ENCODE data around the gene OTUD3.
"Not testable (repeated sequence)": the region's sequence is repeated elsewhere in the genome, so short reads cannot be mapped to it uniquely, and the experiment has no call there.

OTUD3 gene

DNA sequence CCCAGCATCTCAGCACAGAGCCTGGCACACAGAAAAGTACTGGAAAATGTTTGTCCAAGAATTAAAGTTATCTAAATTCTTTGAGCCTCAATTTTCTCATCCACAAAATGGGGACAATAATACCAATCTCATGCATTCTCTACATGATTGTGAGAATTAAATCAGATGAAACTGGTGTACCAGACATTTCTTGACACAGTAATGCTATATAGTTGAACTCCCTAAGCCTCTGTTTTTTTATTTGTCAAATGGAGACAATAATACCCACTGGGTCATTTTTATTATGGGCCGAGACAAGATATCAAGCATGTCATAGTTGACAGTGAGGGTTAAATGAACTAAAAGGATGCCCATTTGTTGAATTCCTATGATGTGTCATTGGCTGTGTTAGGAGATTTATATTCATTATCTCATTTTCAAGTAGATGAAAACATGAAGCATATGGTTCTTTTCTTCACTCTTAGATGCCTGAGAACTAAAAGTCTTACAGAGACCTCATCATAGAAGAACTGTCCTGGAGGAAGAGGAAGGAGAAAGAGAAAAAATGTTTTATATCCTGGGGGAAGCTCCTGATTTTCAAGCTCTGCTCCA, 17.5 kb upstream of the OTUD3 start:
- no peak for FAIRE-seq
- DNase-seq (ENCODE audit: insufficient read length, low spot score): no peak
- TF ChIP-seq POLR2AphosphoS5 (IDR thresholded peaks at IDR 0.05; ENCODE audit: low read depth, low read length): no peak
- no peak for TF ChIP-seq TAF1 (IDR thresholded peaks at IDR 0.05; ENCODE audit: low read depth, low read length)
- no peak for TF ChIP-seq POU2F2 (IDR thresholded peaks at IDR 0.05; ENCODE audit: low read depth, low read length)
- no peak for TF ChIP-seq PAX5 (IDR thresholded peaks at IDR 0.05; ENCODE audit: insufficient read depth, low read length, severe bottlenecking)
- TF ChIP-seq POLR2A (IDR thresholded peaks at IDR 0.05; ENCODE audit: low read depth, low read length): no peak
- TF ChIP-seq SPI1 (IDR thresholded peaks at IDR 0.05; ENCODE audit: low read depth, low read length): no peak

DNA sequence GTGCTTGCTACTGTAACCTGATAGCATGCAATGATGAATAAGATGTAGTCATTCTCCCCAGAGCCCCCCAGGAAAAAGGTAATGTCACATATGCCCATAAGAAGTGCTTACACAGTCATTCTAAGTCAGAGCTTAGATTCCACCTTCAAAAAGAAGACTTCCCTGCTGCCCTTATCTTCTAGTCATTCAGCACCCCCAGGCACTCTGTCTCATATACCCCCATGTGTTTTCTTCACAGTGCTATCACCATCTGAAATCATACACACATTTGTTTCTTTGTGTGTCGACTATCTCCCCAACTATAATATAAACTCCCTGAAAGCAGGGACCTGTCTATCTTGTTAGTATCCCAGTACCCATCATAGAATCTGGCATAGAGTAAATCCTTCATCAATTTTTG, 16.2 kb upstream of the OTUD3 start:
- no peak for TF ChIP-seq PAX5 (IDR thresholded peaks at IDR 0.05; ENCODE audit: insufficient read depth, low read length, severe bottlenecking)
- no peak for TF ChIP-seq POLR2AphosphoS5 (IDR thresholded peaks at IDR 0.05; ENCODE audit: low read depth, low read length)
- TF ChIP-seq POLR2A (IDR thresholded peaks at IDR 0.05; ENCODE audit: low read depth, low read length): no peak
- TF ChIP-seq POU2F2 (IDR thresholded peaks at IDR 0.05; ENCODE audit: low read depth, low read length): no peak
- no peak for TF ChIP-seq SPI1 (IDR thresholded peaks at IDR 0.05; ENCODE audit: low read depth, low read length)
- TF ChIP-seq TAF1 (IDR thresholded peaks at IDR 0.05; ENCODE audit: low read depth, low read length): no peak
- DNase-seq (ENCODE audit: insufficient read length, low spot score) (no peak), FAIRE-seq (no peak)

DNA sequence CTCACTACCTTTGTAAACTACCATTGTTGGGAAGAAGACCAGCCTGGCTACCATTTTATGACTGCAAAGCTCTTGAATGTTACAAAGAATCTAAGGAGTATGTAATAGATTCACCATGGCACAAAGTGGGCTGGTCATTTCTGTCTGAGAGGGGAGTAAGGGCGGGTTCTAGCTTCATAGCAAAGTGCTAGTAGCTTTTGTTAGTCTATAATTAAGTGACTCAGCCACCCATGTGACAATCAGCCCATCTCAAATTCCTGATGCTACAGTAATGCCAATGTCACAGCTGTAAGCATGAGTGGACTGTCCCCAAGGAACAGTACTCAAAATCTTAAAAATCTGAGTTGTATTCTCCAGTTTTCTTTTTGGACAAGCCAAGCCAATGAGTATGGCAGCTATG, 15.4 kb upstream of the OTUD3 start:
- TF ChIP-seq TAF1 (IDR thresholded peaks at IDR 0.05; ENCODE audit: low read depth, low read length) (no peak), POLR2AphosphoS5 (IDR thresholded peaks at IDR 0.05; ENCODE audit: low read depth, low read length) (no peak), PAX5 (IDR thresholded peaks at IDR 0.05; ENCODE audit: insufficient read depth, low read length, severe bottlenecking) (no peak), POLR2A (IDR thresholded peaks at IDR 0.05; ENCODE audit: low read depth, low read length) (no peak), POU2F2 (IDR thresholded peaks at IDR 0.05; ENCODE audit: low read depth, low read length) (no peak), SPI1 (IDR thresholded peaks at IDR 0.05; ENCODE audit: low read depth, low read length) (no peak)
- DNase-seq (ENCODE audit: insufficient read length, low spot score) (no peak), FAIRE-seq (no peak)

GRCh38 chr1:19868575-19868974, 13.6 kb upstream of the OTUD3 start:
- FAIRE-seq; DNase-seq (ENCODE audit: insufficient read length, low spot score): not testable (repeated sequence)

GRCh38 chr1:19869453-19869852, 12.7 kb upstream of the OTUD3 start:
- DNase-seq (ENCODE audit: insufficient read length, low spot score); FAIRE-seq: not testable (repeated sequence)

- FAIRE-seq: no peak
- TF ChIP-seq PAX5 (IDR thresholded peaks at IDR 0.05; ENCODE audit: insufficient read depth, low read length, severe bottlenecking): no peak
- no peak for TF ChIP-seq TAF1 (IDR thresholded peaks at IDR 0.05; ENCODE audit: low read depth, low read length)
- no peak for TF ChIP-seq POU2F2 (IDR thresholded peaks at IDR 0.05; ENCODE audit: low read depth, low read length)
- no peak for TF ChIP-seq POLR2AphosphoS5 (IDR thresholded peaks at IDR 0.05; ENCODE audit: low read depth, low read length)
- no peak for TF ChIP-seq POLR2A (IDR thresholded peaks at IDR 0.05; ENCODE audit: low read depth, low read length)
- TF ChIP-seq SPI1 (IDR thresholded peaks at IDR 0.05; ENCODE audit: low read depth, low read length): no peak
- no peak for DNase-seq (ENCODE audit: insufficient read length, low spot score)
Observed at GRCh38 chr1:19869929-19870328, 12.3 kb upstream of the OTUD3 start.

DNA sequence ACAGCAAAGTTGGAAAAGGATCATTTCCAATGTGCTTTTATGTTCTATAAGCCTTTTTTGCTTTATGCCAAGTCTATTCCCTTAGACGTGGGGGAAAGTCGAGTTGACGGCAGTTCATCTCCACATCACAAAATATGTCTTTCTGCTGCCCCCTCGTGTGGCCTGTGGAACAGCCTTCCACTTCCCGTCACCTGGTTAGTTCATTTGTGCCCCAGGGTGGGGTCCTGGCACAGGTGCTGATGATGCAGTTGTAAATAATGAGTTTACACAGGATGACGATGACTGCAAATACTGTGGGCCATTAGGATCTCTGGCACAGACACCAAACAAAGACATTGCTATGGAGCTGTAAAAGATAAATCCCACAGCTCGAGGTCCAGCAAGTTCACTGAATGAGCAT, 10.0 kb upstream of the OTUD3 start:
- TF ChIP-seq POLR2AphosphoS5 (IDR thresholded peaks at IDR 0.05; ENCODE audit: low read depth, low read length) (no peak), PAX5 (IDR thresholded peaks at IDR 0.05; ENCODE audit: insufficient read depth, low read length, severe bottlenecking) (no peak)
- DNase-seq (ENCODE audit: insufficient read length, low spot score): no peak
- FAIRE-seq: no peak

DNA sequence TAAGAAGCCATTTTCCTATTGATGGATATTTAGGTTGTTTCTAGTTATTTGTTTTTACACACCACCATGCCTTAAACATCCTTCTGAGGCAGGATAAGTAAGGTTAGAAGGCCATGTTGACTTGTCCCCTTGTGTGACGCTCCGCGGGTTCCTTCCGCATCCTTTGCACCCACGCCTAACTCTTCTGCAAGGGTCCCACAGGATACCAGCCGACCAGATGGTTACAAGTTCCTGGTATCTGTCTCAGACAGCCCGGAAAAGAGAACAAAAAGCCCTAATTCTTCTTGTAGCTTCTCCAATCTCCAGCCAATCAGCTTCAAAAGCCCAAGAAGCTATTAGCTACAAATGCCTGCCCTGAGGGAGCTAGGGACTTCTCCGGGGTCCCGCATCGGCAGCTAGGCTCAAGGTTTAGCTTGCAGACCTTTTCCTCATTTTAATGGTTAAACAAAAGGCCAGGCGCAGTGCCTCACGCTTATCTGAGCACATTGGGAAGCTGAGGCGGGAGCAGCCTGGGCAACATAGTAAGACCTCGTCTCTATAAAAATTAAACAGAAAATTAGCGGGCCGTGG, 4.9 kb upstream of the OTUD3 start:
- DNase-seq (ENCODE audit: insufficient read length, low spot score) (no peak), FAIRE-seq (no peak)
- TF ChIP-seq PAX5 (IDR thresholded peaks at IDR 0.05; ENCODE audit: insufficient read depth, low read length, severe bottlenecking) (no peak), TAF1 (IDR thresholded peaks at IDR 0.05; ENCODE audit: low read depth, low read length) (no peak)

DNA sequence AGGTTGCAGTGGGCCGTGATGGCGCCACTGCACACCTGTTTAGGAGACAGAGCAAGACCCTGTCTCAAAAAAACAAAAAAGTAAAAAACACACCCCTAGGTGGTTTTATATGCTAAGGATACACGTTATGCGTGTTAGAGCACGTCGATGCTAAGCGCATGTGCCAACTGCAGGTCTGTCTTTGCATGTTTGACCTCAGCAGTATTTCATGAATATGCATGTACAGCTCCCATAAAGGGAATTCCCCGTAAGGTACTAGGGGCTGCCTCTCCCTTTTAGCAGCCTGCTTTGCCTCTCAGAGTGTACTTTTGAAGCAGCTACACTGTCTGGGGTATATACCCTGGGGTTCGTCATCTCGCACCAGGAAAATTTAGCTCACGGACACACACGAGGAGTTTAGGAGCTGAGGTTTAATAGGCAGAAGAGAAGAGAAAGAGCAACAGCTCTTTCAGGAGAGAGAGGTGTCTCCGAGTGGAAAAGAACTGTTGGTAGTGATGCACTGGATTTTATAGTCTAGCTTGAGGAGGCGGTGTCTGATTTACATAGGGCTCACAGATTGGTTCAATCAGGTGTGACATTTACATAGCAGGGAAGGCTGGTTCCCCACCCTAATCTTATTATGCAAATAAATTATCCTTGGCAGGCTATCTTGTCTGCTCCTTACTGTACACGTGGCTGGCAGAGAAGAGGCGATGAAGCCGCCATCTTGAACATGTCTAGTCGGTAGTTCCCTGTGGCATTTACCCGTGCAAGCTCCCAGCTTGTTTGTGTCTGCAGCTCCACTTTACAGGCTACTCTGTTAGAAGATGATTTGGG, 4.2 kb upstream of the OTUD3 start:
- TF ChIP-seq PAX5 (IDR thresholded peaks at IDR 0.05; ENCODE audit: insufficient read depth, low read length, severe bottlenecking) (no peak), POU2F2 (IDR thresholded peaks at IDR 0.05; ENCODE audit: low read depth, low read length) (peak; percentile 76)
- no peak for FAIRE-seq
- DNase-seq (ENCODE audit: insufficient read length, low spot score): no peak

DNA sequence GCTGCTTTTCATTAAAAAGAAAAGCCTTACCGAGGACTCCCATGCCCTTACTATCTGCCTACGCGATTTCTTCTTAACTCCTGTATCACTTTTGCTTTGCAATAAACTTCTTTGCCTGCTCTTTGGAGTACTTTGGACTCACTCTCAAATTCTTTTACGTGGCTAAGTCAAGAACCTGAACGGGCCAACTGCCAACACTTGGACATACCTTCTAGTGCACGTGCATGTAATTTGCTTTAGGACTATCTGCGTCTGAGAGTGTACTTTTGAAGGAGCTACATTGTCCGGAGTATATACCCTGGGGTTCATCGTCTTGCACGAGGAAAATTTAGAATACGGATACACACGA, 3.6 kb upstream of the OTUD3 start:
- FAIRE-seq (no peak), DNase-seq (ENCODE audit: insufficient read length, low spot score) (no peak)
- TF ChIP-seq PAX5 (IDR thresholded peaks at IDR 0.05; ENCODE audit: insufficient read depth, low read length, severe bottlenecking) (no peak), POLR2A (IDR thresholded peaks at IDR 0.05; ENCODE audit: low read depth, low read length) (no peak), POU2F2 (IDR thresholded peaks at IDR 0.05; ENCODE audit: low read depth, low read length) (no peak), POLR2AphosphoS5 (IDR thresholded peaks at IDR 0.05; ENCODE audit: low read depth, low read length) (no peak), SPI1 (IDR thresholded peaks at IDR 0.05; ENCODE audit: low read depth, low read length) (no peak), TAF1 (IDR thresholded peaks at IDR 0.05; ENCODE audit: low read depth, low read length) (no peak)

DNA sequence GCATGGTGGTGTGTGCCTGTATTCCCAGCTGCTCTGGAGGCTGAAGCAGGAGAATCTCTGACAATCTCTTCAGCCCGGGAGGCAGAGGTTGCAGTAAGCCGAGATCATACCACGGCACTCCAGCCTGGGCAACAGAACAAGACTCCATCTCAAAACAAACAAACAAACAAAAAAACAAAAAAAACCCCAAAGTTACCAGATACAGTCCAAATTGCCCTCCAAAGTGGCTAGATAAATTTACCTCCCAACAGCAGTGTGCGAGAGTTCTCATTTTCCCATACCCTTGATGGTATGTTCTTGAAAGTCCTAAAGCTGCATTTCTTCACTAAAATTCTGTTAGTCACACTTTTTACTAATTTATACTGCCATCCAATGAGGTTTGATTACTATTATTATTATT, 3.0 kb upstream of the OTUD3 start:
- TF ChIP-seq SPI1 (IDR thresholded peaks at IDR 0.05; ENCODE audit: low read depth, low read length) (no peak), POLR2AphosphoS5 (IDR thresholded peaks at IDR 0.05; ENCODE audit: low read depth, low read length) (no peak), PAX5 (IDR thresholded peaks at IDR 0.05; ENCODE audit: insufficient read depth, low read length, severe bottlenecking) (no peak), POU2F2 (IDR thresholded peaks at IDR 0.05; ENCODE audit: low read depth, low read length) (no peak), TAF1 (IDR thresholded peaks at IDR 0.05; ENCODE audit: low read depth, low read length) (no peak), POLR2A (IDR thresholded peaks at IDR 0.05; ENCODE audit: low read depth, low read length) (no peak)
- DNase-seq (ENCODE audit: insufficient read length, low spot score): no peak
- no peak for FAIRE-seq

Data from GM12891 (cell line).